DMS153 (cell line): ENCODE data around the gene NBEAL2.

Experiments used
- DNase-seq: peaks from one replicate; lab custom pipeline; 2025; lab: John Stamatoyannopoulos, UW

NBEAL2 gene

GRCh38 chr3:47042231-47042791 lies 62.8 kb downstream of the NBEAL2 start:
- no peak for DNase-seq

GRCh38 chr3:47047069-47047468 lies 67.6 kb downstream of the NBEAL2 start:
- DNase-seq: no peak

GRCh38 chr3:47047673-47048072 lies 68.2 kb downstream of the NBEAL2 start:
- DNase-seq: no peak

GRCh38 chr3:47054412-47054811 lies 74.9 kb downstream of the NBEAL2 start:
- DNase-seq: no peak

- no peak for DNase-seq
These were observed 77.2 kb downstream of the NBEAL2 start for GRCh38 chr3:47056705-47057104.

- no peak for DNase-seq
These were observed 77.8 kb downstream of the NBEAL2 start for GRCh38 chr3:47057212-47057671.
